GM23248 (cell line): Measurements from ENCODE around the gene PROSER1. TPM values are rescaled to one million over a fixed set of nuclear protein-coding genes. Genes with fewer than 3 reads are reported as not detected.

Source experiments
- DNase-seq: peaks from one replicate; pipeline ENCODE4 v3.0.0-alpha.2; 2015
- H2AFZ ChIP-seq: fragments of 200-600 bp; sonication (generic); 2 replicates; pipeline ENCODE4 v1.6.1; 2016; ENCODE audit warnings: antibody characterized with exemption
- H3F3A ChIP-seq: fragments of 200-600 bp; sonication (generic); 2 replicates; pipeline ENCODE4 v1.6.1; 2016; ENCODE audit warnings: mild to moderate bottlenecking, antibody characterized with exemption, mixed run types; ENCODE audit not compliant: insufficient read depth
- H3K27ac ChIP-seq: fragments of 200-600 bp; sonication (generic); 2 replicates; pipeline ENCODE4 v1.5.1; 2016; ENCODE audit warnings: mild to moderate bottlenecking
- H3K27me3 ChIP-seq: fragments of 200-600 bp; sonication (generic); replicated peaks from 2 replicates; pipeline ENCODE4 v1.6.1; 2016; ENCODE audit warnings: mild to moderate bottlenecking; ENCODE audit not compliant: insufficient read depth
- H3K36me3 ChIP-seq: fragments of 200-600 bp; sonication (generic); 2 replicates; pipeline ENCODE4 v1.6.1; 2016; ENCODE audit warnings: low read depth, mild to moderate bottlenecking
- H3K4me1 ChIP-seq: fragments of 200-600 bp; sonication (generic); 2 replicates; pipeline ENCODE4 v1.6.1; 2016; ENCODE audit warnings: mild to moderate bottlenecking; ENCODE audit not compliant: insufficient read depth
- H3K4me2 ChIP-seq: fragments of 200-600 bp; sonication (generic); one replicate; pipeline ENCODE4 v1.6.1; 2016; ENCODE audit warnings: mild to moderate bottlenecking; ENCODE audit not compliant: unreplicated experiment
- H3K4me3 ChIP-seq: fragments of 200-600 bp; sonication (generic); 2 replicates; pipeline ENCODE4 v1.5.1; 2016; ENCODE audit warnings: mild to moderate bottlenecking
- H3K79me2 ChIP-seq: fragments of 200-600 bp; sonication (generic); 2 replicates; pipeline ENCODE4 v1.6.1; 2016; ENCODE audit warnings: mild to moderate bottlenecking; ENCODE audit not compliant: insufficient read depth
- H3K9ac ChIP-seq: fragments of 200-600 bp; sonication (generic); 2 replicates; pipeline ENCODE4 v1.6.1; 2016; ENCODE audit warnings: mild to moderate bottlenecking
- H3K9me2 ChIP-seq: fragments of 200-600 bp; sonication (generic); 2 replicates; pipeline ENCODE4 v1.6.1; 2016; ENCODE audit warnings: mixed run types, mild to moderate bottlenecking, moderate library complexity; ENCODE audit not compliant: insufficient read depth
- H3K9me3 ChIP-seq: fragments of 200-600 bp; sonication (generic); one replicate; pipeline ENCODE4 v1.6.1; 2017; ENCODE audit warnings: low read depth
- H4K20me1 ChIP-seq: fragments of 200-600 bp; sonication (generic); 2 replicates; pipeline ENCODE4 v1.6.0; 2016; ENCODE audit not compliant: insufficient read depth
- EZH2 ChIP-seq: fragments of 200-600 bp; sonication (generic); IDR thresholded peaks from 2 replicates; pipeline ENCODE4 v1.6.1; 2018; ENCODE audit warnings: antibody characterized with exemption, mild to moderate bottlenecking; ENCODE audit not compliant: insufficient read depth, poor library complexity, severe bottlenecking
- EZH2phosphoT487 ChIP-seq: fragments of 200-600 bp; sonication (generic); IDR thresholded peaks from 2 replicates; pipeline ENCODE4 v1.6.1; 2018; ENCODE audit warnings: antibody characterized with exemption, moderate library complexity, mild to moderate bottlenecking, low read depth; ENCODE audit not compliant: insufficient read depth
- WGBS, 2 experiments: methylation state at CpG; one replicate each; pipeline ENCODE4 v1.1.6; 2015 to 2017; ENCODE audit warnings: low lambda C conversion rate in 2 of 2, low coverage in 1 of 2; ENCODE audit errors: missing lambda C conversion rate in 2 of 2; 5-methylcytosine and 5-hydroxymethylcytosine counted together
- in situ Hi-C: fragments of 300-500 bp; cut with MboI; formaldehyde crosslinking; loops from 2 replicates; pipeline ENCODE4 v1.15.0; 2020
- polyA plus RNA-seq: library from polyadenylated mRNA; unstranded; fragments of >200 nt; fragmentation: Nextera tagmentation; extraction: Ambion mirVana; gene quantifications from 2 replicates; pipeline ENCODE4 v1.2.1, GENCODE V29; 2016
- total RNA-seq: library from RNA; depleted of rRNA; stranded (reverse); fragments of >200 nt; shearing (Covaris generic); gene quantifications from 2 replicates; pipeline ENCODE4 v1.2.3, GENCODE V29; 2014

The PROSER1 gene
- total and polyA plus RNA-seq, 2 experiments from 2014 or later: 6.7 to 7.6 TPM

GRCh38 chr13:39036212-39036611 lies 1.7 kb downstream of the PROSER1 start:
- Histone ChIP-seq H4K20me1 (0 out of 2 replicates have a peak, but pooled peaks cover 4% of the 10 kb centered on the region), H3K27me3 (no peaks in the 10 kb centered on the region), H3F3A (no peaks in the 10 kb centered on the region), H2AFZ (peak overlapping the region; percentile 99), H3K9me2 (no peaks in the 10 kb centered on the region), H3K9me3 (no peaks in the 10 kb centered on the region), H3K79me2 (peaks cover 75% of the 10 kb centered on the region), H3K4me1 (peaks cover 17% of the 10 kb centered on the region), H3K4me3 (peak overlapping the region; percentile 97), H3K9ac (peak overlapping the region; percentile 88), H3K36me3 (no peaks in the 10 kb centered on the region), H3K27ac (0 out of 2 replicates have a peak overlapping the region, but pooled peaks have one; percentile 6), H3K4me2 (peak overlapping the region; percentile 98)
- DNase-seq: peak; percentile 37
- TF ChIP-seq EZH2phosphoT487: no peak
- TF ChIP-seq EZH2: no peak
- in situ Hi-C loops: loop anchor here (25.0 kb wide), 1 partner anchor 576 kb away; the partner anchor contains the start of gene LHFPL6
- WGBS, 2 experiments: 4 to 6% methylated on average over 9 of the region's 9 CpGs

DNA sequence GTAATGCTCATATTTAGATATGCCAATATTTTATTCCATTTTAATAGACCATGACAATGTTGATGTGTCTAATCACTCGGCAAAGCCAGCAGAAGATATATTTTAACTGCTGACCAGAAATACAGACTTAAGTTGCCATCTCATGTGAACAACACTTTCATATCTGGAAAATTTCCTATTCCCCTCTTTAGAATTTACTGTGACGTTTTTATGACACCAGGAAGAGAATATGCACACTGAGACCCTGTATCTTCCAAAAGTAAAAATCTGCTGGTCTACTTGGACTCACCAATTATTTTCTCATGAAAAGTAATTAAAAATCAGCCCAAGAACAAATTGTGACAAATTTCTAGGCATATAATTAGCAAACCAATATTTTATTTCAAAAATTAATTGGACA lies 2.1 kb downstream of the PROSER1 start:
- H3K9ac ChIP-seq: peak overlapping the region; percentile 88
- TF ChIP-seq EZH2phosphoT487: no peak
- TF ChIP-seq EZH2: no peak
- no peaks in the 10 kb centered on the region for H3K9me2 ChIP-seq
- in situ Hi-C loops: loop anchor here (25.0 kb wide), 1 partner anchor 577 kb away; the partner anchor contains the start of gene LHFPL6
- H3K4me2 ChIP-seq: peak overlapping the region; percentile 98
- WGBS, 2 experiments: 6 to 19% methylated on average over 2 of the region's 2 CpGs
- H3F3A ChIP-seq: no peaks in the 10 kb centered on the region
- H4K20me1 ChIP-seq: 0 out of 2 replicates have a peak, but pooled peaks cover 4% of the 10 kb centered on the region
- peak overlapping the region; percentile 99 for H2AFZ ChIP-seq
- H3K4me1 ChIP-seq: peaks cover 17% of the 10 kb centered on the region
- H3K27me3 ChIP-seq: no peaks in the 10 kb centered on the region
- H3K36me3 ChIP-seq: no peaks in the 10 kb centered on the region
- no peaks in the 10 kb centered on the region for H3K9me3 ChIP-seq
- peaks cover 80% of the 10 kb centered on the region for H3K79me2 ChIP-seq
- DNase-seq: peak; percentile 8
- H3K4me3 ChIP-seq: peak overlapping the region; percentile 97
- H3K27ac ChIP-seq: no peak overlapping the region

- peak overlapping the region; percentile 98 for H3K4me2 ChIP-seq
- in situ Hi-C loops: loop anchor here (25.0 kb wide), 1 partner anchor 577 kb away; the partner anchor contains the start of gene LHFPL6
- H3K9ac ChIP-seq: peak overlapping the region; percentile 88
- H3K4me1 ChIP-seq: peaks cover 17% of the 10 kb centered on the region
- peaks cover 82% of the 10 kb centered on the region for H3K79me2 ChIP-seq
- 65 to 77% methylated on average over 2 of the region's 2 CpGs for whole genome bisulfite sequencing, 2 experiments
- H3K9me3 ChIP-seq: no peaks in the 10 kb centered on the region
- no peaks in the 10 kb centered on the region for H3K27me3 ChIP-seq
- no peak for TF ChIP-seq EZH2phosphoT487
- TF ChIP-seq EZH2: no peak
- no peaks in the 10 kb centered on the region for H3K9me2 ChIP-seq
- H3K36me3 ChIP-seq: no peaks in the 10 kb centered on the region
- no peak overlapping the region for H3K27ac ChIP-seq
- peak overlapping the region; percentile 97 for H3K4me3 ChIP-seq
- DNase-seq: no peak
- H2AFZ ChIP-seq: peak overlapping the region; percentile 99; the same call in 1 of the 2 replicates
- no peaks in the 10 kb centered on the region for H3F3A ChIP-seq
- H4K20me1 ChIP-seq: 0 out of 2 replicates have a peak, but pooled peaks cover 4% of the 10 kb centered on the region
These were observed 2.7 kb downstream of the PROSER1 start for GRCh38 chr13:39035204-39035603.

DNA sequence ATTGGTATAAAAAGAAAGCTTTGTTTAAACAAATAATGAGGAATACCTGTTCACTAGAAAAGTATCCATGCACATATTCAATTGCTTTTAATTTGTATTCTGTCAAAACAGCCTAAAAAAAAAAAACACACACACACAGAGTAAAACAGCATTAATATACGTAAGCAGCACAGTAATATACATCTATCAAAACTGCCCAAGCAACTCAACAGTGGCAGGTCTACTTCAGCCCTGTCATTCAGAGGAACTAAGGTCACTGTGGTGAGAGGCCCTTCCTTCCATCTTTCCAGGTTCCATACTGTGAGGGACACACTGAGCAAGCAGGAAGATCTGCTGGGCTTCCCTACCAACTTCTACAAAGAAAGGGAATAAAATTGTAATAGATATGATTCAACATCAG lies 3.8 kb downstream of the PROSER1 start:
- peaks cover 77% of the 10 kb centered on the region for H3K79me2 ChIP-seq
- H3K36me3 ChIP-seq: no peaks in the 10 kb centered on the region
- in situ Hi-C loops: loop anchor here (25.0 kb wide), 1 partner anchor 578 kb away; the partner anchor contains the start of gene LHFPL6
- no peaks in the 10 kb centered on the region for H3K9me2 ChIP-seq
- DNase-seq: no peak
- no peaks in the 10 kb centered on the region for H3K9me3 ChIP-seq
- no peak overlapping the region for H3K4me2 ChIP-seq
- 97 to 100% methylated on average over 1 of the region's 1 CpG for WGBS, 2 experiments
- H3K4me1 ChIP-seq: peaks cover 12% of the 10 kb centered on the region; the same call in 1 of the 2 replicates
- no peaks in the 10 kb centered on the region for H3K27me3 ChIP-seq
- H3K9ac ChIP-seq: no peak overlapping the region
- no peak overlapping the region for H2AFZ ChIP-seq
- H3F3A ChIP-seq: no peaks in the 10 kb centered on the region
- H4K20me1 ChIP-seq: 0 out of 2 replicates have a peak, but pooled peaks cover 4% of the 10 kb centered on the region
- TF ChIP-seq EZH2: no peak
- no peak for TF ChIP-seq EZH2phosphoT487
- no peak overlapping the region for H3K27ac ChIP-seq
- H3K4me3 ChIP-seq: no peak overlapping the region
